AG09319 (cell line): ENCODE results near the gene VPREB1.

Experiments used
- DNase-seq: peaks from one replicate; pipeline ENCODE4 v3.0.0-alpha.2; 2010; ENCODE audit warnings: low read depth; ENCODE audit errors: extremely low read depth
- TF ChIP-seq, protein P1 (sequence below): IDR thresholded peaks from 2 replicates; pipeline ENCODE4 v1.5.1; 2011; ENCODE audit warnings: low read depth, mild to moderate bottlenecking, inconsistent platforms, low read length, moderate library complexity

The VPREB1 gene

DNA sequence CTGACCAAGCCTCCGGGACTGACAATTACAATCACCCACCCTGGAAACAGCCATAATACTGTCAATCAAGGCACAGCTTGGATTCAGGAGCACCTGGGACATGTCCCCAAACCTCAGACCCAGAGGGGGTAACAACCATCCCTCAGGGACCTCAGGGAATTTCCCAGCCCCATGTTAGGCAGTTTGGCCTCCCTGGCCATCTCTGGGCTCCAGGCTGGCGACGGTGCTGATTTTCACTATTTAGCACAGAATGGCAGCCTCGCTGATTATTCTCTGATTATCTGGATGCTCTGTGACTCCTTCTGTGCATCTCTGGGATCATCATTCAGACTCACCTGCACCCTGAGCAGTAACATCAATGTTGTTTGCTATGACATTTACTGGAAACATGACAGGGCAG lies 45.8 kb upstream of the VPREB1 start:
- TF ChIP-seq, protein P1, sequence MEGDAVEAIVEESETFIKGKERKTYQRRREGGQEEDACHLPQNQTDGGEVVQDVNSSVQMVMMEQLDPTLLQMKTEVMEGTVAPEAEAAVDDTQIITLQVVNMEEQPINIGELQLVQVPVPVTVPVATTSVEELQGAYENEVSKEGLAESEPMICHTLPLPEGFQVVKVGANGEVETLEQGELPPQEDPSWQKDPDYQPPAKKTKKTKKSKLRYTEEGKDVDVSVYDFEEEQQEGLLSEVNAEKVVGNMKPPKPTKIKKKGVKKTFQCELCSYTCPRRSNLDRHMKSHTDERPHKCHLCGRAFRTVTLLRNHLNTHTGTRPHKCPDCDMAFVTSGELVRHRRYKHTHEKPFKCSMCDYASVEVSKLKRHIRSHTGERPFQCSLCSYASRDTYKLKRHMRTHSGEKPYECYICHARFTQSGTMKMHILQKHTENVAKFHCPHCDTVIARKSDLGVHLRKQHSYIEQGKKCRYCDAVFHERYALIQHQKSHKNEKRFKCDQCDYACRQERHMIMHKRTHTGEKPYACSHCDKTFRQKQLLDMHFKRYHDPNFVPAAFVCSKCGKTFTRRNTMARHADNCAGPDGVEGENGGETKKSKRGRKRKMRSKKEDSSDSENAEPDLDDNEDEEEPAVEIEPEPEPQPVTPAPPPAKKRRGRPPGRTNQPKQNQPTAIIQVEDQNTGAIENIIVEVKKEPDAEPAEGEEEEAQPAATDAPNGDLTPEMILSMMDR: no peak
- DNase-seq: no peak

DNA sequence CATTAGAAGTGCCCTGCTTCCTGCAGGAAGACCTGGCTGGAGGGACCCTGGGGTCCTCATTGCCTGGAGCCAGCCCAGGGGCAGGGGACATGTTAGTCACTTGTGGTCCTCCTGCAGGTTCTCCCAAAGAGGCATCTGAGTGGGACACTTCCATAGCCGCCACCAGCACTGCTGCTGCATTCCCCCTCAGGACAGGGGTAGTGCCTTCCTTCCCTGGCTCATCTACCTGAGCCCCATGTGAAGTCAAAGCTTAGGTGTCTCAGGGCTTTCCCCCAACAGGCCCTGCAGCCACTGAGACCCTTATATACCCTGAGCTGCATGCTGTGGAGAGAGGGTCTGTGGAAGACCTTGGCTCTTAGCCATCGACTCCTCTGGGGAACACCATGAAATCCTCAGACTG lies 45.0 kb upstream of the VPREB1 start:
- no peak for DNase-seq
- TF ChIP-seq, protein P1: no peak

DNA sequence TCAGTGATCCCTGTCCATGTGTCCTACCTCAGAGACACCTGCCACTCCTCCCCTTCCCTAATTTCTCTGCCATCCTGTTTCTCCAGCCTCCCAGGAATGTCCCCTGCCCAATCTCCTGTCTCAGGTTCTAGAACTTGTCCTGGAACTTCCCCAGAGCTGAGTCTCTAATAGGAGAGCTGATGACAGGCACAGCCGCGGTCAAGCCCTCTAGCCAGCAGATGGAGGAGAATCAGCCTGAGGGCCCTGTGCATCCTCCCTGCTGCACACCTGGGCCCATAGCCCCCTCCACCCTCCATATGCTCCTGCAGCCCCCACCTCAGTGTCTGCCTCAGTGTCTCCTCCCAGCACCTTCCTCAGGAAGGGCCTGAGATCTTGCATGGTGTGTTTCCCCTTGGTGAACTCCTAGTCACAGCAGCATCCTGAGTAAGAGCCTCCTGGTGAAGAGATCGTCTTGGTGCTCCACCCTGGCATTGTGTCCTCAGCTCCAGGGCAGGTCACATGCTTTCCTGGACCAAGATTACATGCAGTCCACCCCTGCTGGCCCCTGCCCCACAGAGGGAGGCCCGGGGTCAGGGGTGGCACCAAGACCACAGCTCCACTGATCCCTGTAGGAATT lies 43.9 kb upstream of the VPREB1 start:
- DNase-seq: no peak
- TF ChIP-seq, protein P1: no peak

DNA sequence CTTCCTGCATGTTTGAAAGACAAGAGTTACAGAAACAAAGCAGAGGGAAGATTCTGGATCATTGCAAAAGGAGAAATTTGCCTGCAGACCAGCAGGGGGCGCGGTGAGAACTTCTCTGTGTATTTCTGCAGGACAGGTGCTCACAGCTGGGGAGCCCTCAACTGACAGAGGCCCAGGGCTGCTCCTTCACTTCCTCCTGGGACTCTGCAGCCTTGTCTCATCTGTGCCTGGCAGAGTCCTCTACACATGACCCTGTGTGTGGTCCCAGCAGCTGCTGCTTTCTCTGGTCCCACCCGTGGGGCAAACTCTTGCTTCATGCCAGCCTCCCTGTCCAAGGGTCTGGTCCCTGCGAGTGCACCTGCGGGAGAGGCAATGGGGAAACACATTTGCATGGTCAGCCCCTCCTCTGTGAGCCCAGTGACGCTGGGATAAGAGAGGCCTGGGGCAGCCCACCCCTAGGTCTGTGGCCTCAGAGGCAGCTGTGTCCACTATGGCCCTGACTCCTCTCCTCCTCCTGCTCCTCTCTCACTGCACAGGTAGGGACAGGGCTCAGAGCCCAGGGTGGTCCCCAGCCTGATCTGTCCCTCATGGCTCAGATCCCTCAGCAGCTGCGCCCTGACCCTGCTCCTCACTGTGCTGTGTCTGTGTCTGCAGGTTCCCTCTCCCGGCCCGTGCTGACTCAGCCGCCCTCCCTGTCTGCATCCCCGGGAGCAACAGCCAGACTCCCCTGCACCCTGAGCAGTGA lies 43.2 kb upstream of the VPREB1 start:
- TF ChIP-seq, protein P1: peak; percentile 73
- DNase-seq: no peak

DNA sequence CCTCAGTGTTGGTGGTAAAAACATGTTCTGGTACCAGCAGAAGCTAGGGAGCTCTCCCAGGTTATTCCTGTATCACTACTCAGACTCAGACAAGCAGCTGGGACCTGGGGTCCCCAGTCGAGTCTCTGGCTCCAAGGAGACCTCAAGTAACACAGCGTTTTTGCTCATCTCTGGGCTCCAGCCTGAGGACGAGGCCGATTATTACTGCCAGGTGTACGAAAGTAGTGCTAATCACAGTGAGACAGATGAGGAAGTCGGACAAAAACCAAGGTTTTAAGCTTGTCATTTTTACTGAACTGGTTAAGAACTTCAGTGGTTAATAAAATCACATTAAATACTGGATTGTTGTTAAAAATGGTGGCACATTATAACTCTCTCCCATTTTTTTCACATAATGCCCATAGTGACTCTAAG lies 42.6 kb upstream of the VPREB1 start:
- no peak for DNase-seq

DNA sequence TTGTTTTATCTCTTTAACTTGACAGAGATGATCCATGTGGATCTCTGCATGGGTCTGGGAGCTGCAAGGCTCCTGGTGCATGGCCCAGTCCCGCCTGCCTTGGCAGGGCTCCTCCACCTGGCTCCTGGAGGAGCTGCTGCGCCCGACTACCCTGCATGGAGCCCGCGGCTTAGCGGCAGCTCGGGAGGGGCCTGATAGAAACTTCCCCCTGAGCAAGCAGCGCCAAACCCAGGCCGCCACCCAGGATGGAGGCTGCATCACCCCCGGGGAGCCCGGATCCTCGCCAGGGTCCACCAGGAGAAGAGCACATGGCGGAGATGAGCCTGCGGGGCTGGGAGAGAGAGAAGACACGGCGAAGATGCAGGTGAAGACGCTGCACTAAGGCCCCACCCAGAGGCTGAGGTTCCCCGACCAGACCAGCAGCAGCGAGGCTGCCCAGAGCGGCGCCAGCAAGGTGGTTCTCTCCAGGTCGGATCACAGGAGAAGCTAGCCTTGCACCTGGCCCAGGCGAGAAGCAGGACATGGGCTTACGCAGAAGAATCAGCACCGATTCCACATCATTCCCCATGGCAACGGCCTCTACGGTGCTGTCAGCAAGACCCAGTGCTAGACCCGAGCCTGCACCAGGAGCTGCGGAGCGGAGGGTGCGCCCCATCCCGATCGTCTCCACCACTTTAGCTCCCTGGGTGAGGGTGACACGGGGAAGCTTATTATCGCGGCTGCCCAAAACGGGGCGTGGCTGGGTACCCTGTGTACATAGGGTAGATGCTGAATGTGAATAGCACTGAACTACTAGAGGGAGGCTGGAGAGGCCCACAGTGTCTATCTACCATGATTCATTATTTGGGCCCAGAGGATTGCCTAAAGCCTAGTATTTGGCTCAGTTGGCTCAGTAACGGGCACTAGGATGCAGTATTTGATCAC lies 41.3 kb upstream of the VPREB1 start:
- TF ChIP-seq, protein P1: no peak

More for the DNA sequence above, 42.6 kb upstream of the VPREB1 start:
- TF ChIP-seq, protein P1: no peak

More for the DNA sequence above, 41.3 kb upstream of the VPREB1 start:
- no peak for DNase-seq
